Bronchial epithelial cell (primary cell): Measurements from ENCODE around the gene MAP1A. TPM values are rescaled to one million over a fixed set of nuclear protein-coding genes. Genes with fewer than 3 reads are reported as not detected.
A peak's percentile ranks its signal among the peaks of the same experiment; 100 is the strongest.

Experiments
- DNase-seq: peaks from one replicate; pipeline ENCODE4 v3.0.0-alpha.2; 2010; ENCODE audit warnings: low read depth
- FAIRE-seq: peaks from 2 replicates; lab custom pipeline; 2011; peaks lifted over from hg19 to GRCh38; lab: Jason Lieb, UNC
- H3K27me3 ChIP-seq: 2 replicates; pipeline ENCODE4 v1.5.1; 2011; ENCODE audit warnings: low read length; ENCODE audit not compliant: control insufficient read depth, insufficient read depth
- H3K36me3 ChIP-seq: 2 replicates; pipeline ENCODE4 v1.5.1; 2011; ENCODE audit warnings: low read length; ENCODE audit not compliant: control insufficient read depth, insufficient read depth
- H3K4me3 ChIP-seq: 2 replicates; pipeline ENCODE4 v1.5.1; 2011; ENCODE audit warnings: mild to moderate bottlenecking, low read depth, low read length, control low read depth
- CTCF ChIP-seq: IDR thresholded peaks from 2 replicates; pipeline ENCODE4 v1.5.1; 2011; ENCODE audit warnings: mild to moderate bottlenecking, moderate library complexity, low read length, control low read depth, inconsistent platforms; ENCODE audit not compliant: insufficient read depth, severe bottlenecking
- total RNA-seq: library from RNA; depleted of rRNA; stranded (reverse); fragments of >200 nt; gene quantifications from 2 replicates; pipeline ENCODE4 v1.2.1, GENCODE V29; 2014

MAP1A gene
- total RNA-seq, 1 donor from 2014 or later = 0.26 TPM

GRCh38 chr15:43513550-43513949 is 3.9 kb upstream of the MAP1A start:
- Histone ChIP-seq H3K4me3 (no peak overlapping the region), H3K36me3 (no peaks in the 10 kb centered on the region), H3K27me3 (peaks cover 13% of the 10 kb centered on the region)
- FAIRE-seq (no peak), DNase-seq (no peak)
- no peak for TF ChIP-seq CTCF

GRCh38 chr15:43514241-43515057 is 3.0 kb upstream of the MAP1A start:
- Histone ChIP-seq H3K4me3 (no peak overlapping the region), H3K36me3 (no peaks in the 10 kb centered on the region), H3K27me3 (peaks cover 17% of the 10 kb centered on the region)
- FAIRE-seq (no peak), DNase-seq (no peak)
- TF ChIP-seq CTCF = peak; percentile 53

GRCh38 chr15:43515741-43516140 is 1.7 kb upstream of the MAP1A start:
- DNase-seq (no peak), FAIRE-seq (no peak)
- Histone ChIP-seq H3K4me3 (no peak overlapping the region), H3K27me3 (peaks cover 19% of the 10 kb centered on the region), H3K36me3 (no peaks in the 10 kb centered on the region)
- no peak for TF ChIP-seq CTCF

- Histone ChIP-seq H3K27me3 (peaks cover 19% of the 10 kb centered on the region), H3K4me3 (no peak overlapping the region), H3K36me3 (no peaks in the 10 kb centered on the region)
- FAIRE-seq (peak; percentile 77), DNase-seq (no peak)
- no peak for TF ChIP-seq CTCF
These were observed 1.2 kb upstream of the MAP1A start for GRCh38 chr15:43516185-43516584.

- H3K27me3 ChIP-seq = peaks cover 19% of the 10 kb centered on the region
- TF ChIP-seq CTCF = no peak
- H3K4me3 ChIP-seq = no peak overlapping the region
- DNase-seq (no peak), FAIRE-seq (no peak)
- no peaks in the 10 kb centered on the region for H3K36me3 ChIP-seq
These were observed 531 bp upstream of the MAP1A start for GRCh38 chr15:43516801-43517353.
